Natural killer cell (primary cell): ENCODE data around the gene DUSP28. TPM values are rescaled to one million over a fixed set of nuclear protein-coding genes. Genes with fewer than 3 reads are reported as not detected.

Experiments
- ATAC-seq, 3 donors: fragments of 150-1000 bp in 2 of 3; fragments of 200-7000 bp in 1 of 3; cut with Tn5 transposase; 1 replicate in 1 of 3; 2 replicates in 2 of 3; pipeline ENCODE4 v1.10.0; 2021; ENCODE audit warnings: mild to moderate bottlenecking in 2 of 3, moderate library complexity in 2 of 3
- DNase-seq, 2 donors: peaks; one replicate each; pipeline versions ENCODE4 v3.0.0 to v3.0.0-alpha.2; 2013 to 2021; ENCODE audit warnings: mixed read lengths in 1 of 2
- H3K27ac ChIP-seq: one replicate; pipeline ENCODE4 v1.5.1; 2013; ENCODE audit warnings: mild to moderate bottlenecking, low read length
- H3K27me3 ChIP-seq: one replicate; pipeline ENCODE4 v1.6.1; 2013; ENCODE audit warnings: low read length; ENCODE audit not compliant: control insufficient read depth, insufficient read depth
- H3K36me3 ChIP-seq: one replicate; pipeline ENCODE4 v1.6.1; 2013; ENCODE audit warnings: low read length; ENCODE audit not compliant: control insufficient read depth, insufficient read depth
- H3K4me1 ChIP-seq: one replicate; pipeline ENCODE4 v1.6.1; 2013; ENCODE audit warnings: low read length; ENCODE audit not compliant: control insufficient read depth, insufficient read depth
- H3K4me3 ChIP-seq: one replicate; pipeline ENCODE4 v1.5.1; 2013; ENCODE audit warnings: low read length
- H3K9me3 ChIP-seq: one replicate; pipeline ENCODE4 v1.6.1; 2013; ENCODE audit warnings: low read length; ENCODE audit not compliant: control insufficient read depth, insufficient read depth
- H3K27ac Mint-ChIP-seq, 2 donors: one replicate each; pipeline ENCODE4 v1.8.0; 2022; ENCODE audit warnings: mild to moderate bottlenecking in 2 of 2, mixed read lengths in 2 of 2, moderate library complexity in 1 of 2
- H3K27me3 Mint-ChIP-seq, 2 donors: one replicate each; pipeline ENCODE4 v1.8.0; 2022; ENCODE audit warnings: low read depth in 2 of 2, mixed read lengths in 2 of 2
- H3K36me3 Mint-ChIP-seq: one replicate; pipeline ENCODE4 v1.8.0; 2022; ENCODE audit warnings: mixed read lengths
- H3K4me1 Mint-ChIP-seq, 2 donors: one replicate each; pipeline ENCODE4 v1.8.0; 2022; ENCODE audit warnings: mixed read lengths in 2 of 2
- H3K4me3 Mint-ChIP-seq: one replicate; pipeline ENCODE4 v1.8.0; 2022; ENCODE audit warnings: mild to moderate bottlenecking, moderate library complexity, mixed read lengths
- H3K9me3 Mint-ChIP-seq, 2 donors: one replicate each; pipeline ENCODE4 v1.8.0; 2022; ENCODE audit warnings: mixed read lengths in 2 of 2
- CTCF ChIP-seq: fragments of 200-600 bp; IDR thresholded peaks from one replicate; pipeline ENCODE4 v1.8.0; 2022; ENCODE audit warnings: antibody characterized with exemption
- WGBS: methylation state at CpG from one replicate; pipeline ENCODE4 v1.1.7; 2013; ENCODE audit warnings: missing lambda C conversion rate; ENCODE audit not compliant: insufficient coverage; 5-methylcytosine and 5-hydroxymethylcytosine counted together
- intact Hi-C: fragments of 100-400 bp; cut with micrococcal nuclease; formaldehyde crosslinking; loops from one replicate; pipeline ENCODE4 v1.14.2; 2022
- total RNA-seq, 4 donors: library from RNA; stranded (reverse); fragments of 120-200 nt in 1 of 4; gene quantifications; one replicate each; pipeline versions ENCODE4 v1.2.3 to v1.2.4, GENCODE V29; 2013 to 2022

Gene DUSP28
- total RNA-seq, 3 donors from 2014 or later (not counting 1 experiment from before 2014, with no cell fraction given), result 13.5 to 25.2 (median 18.5) TPM

GRCh38 chr2:240573071-240573515, 12.9 kb downstream of the DUSP28 start:
- Mint-ChIP-seq H3K4me3 (no peak overlapping the region), H3K27ac (no peak overlapping the region), H3K4me1 (peaks cover 28 to 45% of the 10 kb centered on the region in 2 donors), H3K9me3 (no peaks in the 10 kb centered on the region), H3K36me3 (no peaks in the 10 kb centered on the region), H3K27me3 (no peaks in the 10 kb centered on the region)
- no peaks in the 10 kb centered on the region for H3K9me3 ChIP-seq
- TF ChIP-seq CTCF, result no peak
- peaks cover 40% of the 10 kb centered on the region for H3K4me1 ChIP-seq
- ATAC-seq (no peak), DNase-seq (no peak)
- intact Hi-C loops, result no loop called here
- H3K4me3 ChIP-seq, result no peak overlapping the region
- peaks cover 60% of the 10 kb centered on the region for H3K36me3 ChIP-seq
- WGBS, result 94% methylated on average over 20 of the region's 20 CpGs
- H3K27me3 ChIP-seq, result no peaks in the 10 kb centered on the region
- H3K27ac ChIP-seq, result no peak overlapping the region

- Mint-ChIP-seq H3K4me3 (no peak overlapping the region), H3K27ac (no peak overlapping the region), H3K9me3 (no peaks in the 10 kb centered on the region), H3K4me1 (peaks cover 30 to 50% of the 10 kb centered on the region in 2 donors), H3K36me3 (no peaks in the 10 kb centered on the region), H3K27me3 (no peaks in the 10 kb centered on the region)
- Histone ChIP-seq H3K27ac (no peak overlapping the region), H3K9me3 (no peaks in the 10 kb centered on the region), H3K4me1 (peaks cover 46% of the 10 kb centered on the region), H3K4me3 (no peak overlapping the region), H3K36me3 (peaks cover 64% of the 10 kb centered on the region), H3K27me3 (no peaks in the 10 kb centered on the region)
- WGBS, result 93% methylated on average over 37 of the region's 37 CpGs
- intact Hi-C loops, result no loop called here
- ATAC-seq (no peak), DNase-seq (no peak)
- TF ChIP-seq CTCF, result no peak
These were observed 13.6 kb downstream of the DUSP28 start for GRCh38 chr2:240573516-240574385.

GRCh38 chr2:240574386-240575100, 14.4 kb downstream of the DUSP28 start:
- TF ChIP-seq CTCF, result no peak
- Mint-ChIP-seq H3K9me3 (no peaks in the 10 kb centered on the region), H3K36me3 (no peaks in the 10 kb centered on the region), H3K27ac (no peak overlapping the region), H3K4me1 (peaks cover 29 to 52% of the 10 kb centered on the region in 2 donors), H3K27me3 (no peaks in the 10 kb centered on the region), H3K4me3 (no peak overlapping the region)
- Histone ChIP-seq H3K27ac (no peak overlapping the region), H3K27me3 (no peaks in the 10 kb centered on the region), H3K4me1 (peaks cover 48% of the 10 kb centered on the region), H3K36me3 (peaks cover 64% of the 10 kb centered on the region), H3K4me3 (no peak overlapping the region), H3K9me3 (no peaks in the 10 kb centered on the region)
- intact Hi-C loops, result no loop called here
- ATAC-seq (no peak), DNase-seq (no peak)
- WGBS, result 94% methylated on average over 21 of the region's 21 CpGs
